Stimulated activated CD4-positive, alpha-beta T cell treated with anti-CD3 and anti-CD28 coated beads, TNF-alpha, amount 100 ng/mL, for 48 hours (primary cell): ENCODE results near the gene ATP6AP2.
"Not testable (repeated sequence)": the region's sequence is repeated elsewhere in the genome, so short reads cannot be mapped to it uniquely, and the experiment has no call there.

Experiments
- DNase-seq, 3 donors: peaks; one replicate each; pipeline ENCODE4 v3.0.0-alpha.2; 2020; ENCODE audit warnings: low read depth in 3 of 3

Gene ATP6AP2

DNA sequence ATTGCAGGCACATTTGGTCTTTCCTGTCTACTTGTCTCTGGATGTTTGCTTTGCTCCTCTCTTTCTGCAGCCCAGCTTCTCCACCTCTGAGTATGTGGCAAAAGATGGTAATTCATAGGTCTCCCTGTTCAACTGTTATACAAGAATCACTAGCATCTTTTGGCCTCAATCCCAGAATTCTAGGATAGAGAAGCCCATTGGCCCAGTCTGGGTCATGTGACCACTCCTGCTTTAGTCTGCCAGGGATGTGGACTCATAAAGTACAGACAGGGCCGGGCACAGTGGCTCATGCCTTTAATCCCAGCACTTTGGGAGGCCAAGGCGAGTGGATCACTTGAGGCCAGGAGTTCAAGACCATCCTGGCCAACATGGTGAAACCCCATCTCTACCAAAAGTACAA, 5.4 kb upstream of the ATP6AP2 start:
- not testable (repeated sequence) for DNase-seq

- DNase-seq = no peak
Observed at GRCh38 chrX:40576291-40576690, 4.5 kb upstream of the ATP6AP2 start.

DNA sequence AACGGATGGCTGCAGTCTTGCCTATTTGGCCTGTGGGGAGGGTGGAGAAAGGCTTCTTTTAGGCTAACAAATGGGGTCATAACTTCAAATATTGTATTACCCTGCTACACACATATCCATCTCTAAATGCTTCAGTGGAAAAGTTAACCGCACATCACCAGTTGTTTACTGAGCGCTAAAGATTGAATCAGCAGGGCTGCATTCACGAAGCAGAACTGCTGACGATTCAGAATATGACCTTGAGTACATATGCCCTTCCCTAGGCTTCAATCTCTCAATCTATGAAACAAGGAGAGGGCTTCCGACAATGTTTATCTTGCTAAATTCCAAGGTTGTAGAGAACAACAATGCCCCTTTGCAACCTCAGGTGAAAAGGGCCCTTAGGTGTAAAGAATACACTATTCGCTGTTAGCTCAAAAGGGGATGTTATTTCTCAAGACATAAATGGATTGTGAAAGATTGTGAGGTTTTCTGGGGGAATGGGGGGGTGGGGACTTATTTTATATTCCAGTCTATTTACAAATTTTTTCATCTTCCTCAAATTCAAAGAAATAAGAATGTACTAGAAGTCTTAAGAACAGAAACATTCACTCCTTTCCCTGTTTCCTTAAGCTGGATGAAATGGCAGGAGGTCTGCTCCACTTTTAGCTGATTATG, 2.6 kb upstream of the ATP6AP2 start:
- no peak for DNase-seq

GRCh38 chrX:40579141-40579540, 1.6 kb upstream of the ATP6AP2 start:
- no peak for DNase-seq

DNA sequence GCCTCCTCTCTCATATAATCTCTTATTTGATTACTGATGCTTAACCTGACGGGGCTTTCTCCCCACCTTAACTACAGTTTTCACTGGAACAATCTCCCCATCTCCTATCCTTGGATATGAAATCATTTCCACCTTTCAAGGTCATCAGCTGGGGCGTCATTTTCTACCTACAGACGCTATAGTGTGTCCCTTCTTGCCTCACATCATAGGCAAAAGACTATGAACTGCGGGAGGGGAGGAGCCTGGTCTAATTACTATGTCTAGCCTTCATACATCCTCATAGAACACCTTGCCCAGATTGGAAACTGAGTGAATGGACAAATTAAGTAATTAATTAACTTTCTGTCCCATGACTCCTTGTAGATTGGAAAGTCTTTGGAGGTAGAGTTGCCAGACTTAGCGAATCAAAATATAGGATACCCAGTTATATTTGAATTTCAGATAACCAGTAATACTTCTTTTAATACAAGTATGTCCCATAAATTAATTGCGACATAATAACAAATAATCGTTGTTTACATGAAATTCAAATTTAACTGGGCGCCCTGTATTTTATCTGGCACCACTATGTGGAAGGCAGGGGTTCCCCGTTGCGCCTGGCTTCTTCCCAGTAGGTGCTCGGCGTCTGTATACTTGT, 752 bp upstream of the ATP6AP2 start:
- DNase-seq = no peak

DNA sequence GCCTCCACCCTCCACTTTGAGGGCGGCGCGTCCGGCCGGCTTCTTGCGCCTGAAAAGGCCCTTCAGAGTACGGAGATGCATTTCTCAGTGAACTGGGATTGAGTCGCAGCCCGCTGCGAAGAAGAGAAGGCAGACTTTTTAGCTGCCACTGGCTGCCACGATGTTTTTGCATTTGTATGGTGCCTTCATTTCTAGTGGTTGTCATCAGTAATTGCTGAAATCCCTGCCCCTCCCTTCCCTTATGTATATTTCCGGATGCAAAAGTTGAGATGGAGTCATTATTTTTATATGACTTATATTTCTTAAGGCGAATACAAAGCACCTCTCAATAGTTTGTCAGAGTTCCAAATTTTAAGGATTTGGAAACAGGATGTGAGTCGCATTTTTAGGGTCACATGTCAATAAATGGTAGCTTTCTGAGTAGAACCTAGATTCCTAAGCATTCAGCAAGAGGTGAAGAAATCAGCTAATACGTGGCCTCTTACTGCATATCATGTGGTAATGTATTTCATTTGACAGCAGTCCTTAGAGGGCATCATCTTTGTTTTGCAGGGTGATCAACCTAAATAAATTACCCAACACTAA, 658 bp downstream of the ATP6AP2 start:
- DNase-seq = no peak

GRCh38 chrX:40582178-40582577, 1.4 kb downstream of the ATP6AP2 start:
- not testable (repeated sequence) for DNase-seq

DNA sequence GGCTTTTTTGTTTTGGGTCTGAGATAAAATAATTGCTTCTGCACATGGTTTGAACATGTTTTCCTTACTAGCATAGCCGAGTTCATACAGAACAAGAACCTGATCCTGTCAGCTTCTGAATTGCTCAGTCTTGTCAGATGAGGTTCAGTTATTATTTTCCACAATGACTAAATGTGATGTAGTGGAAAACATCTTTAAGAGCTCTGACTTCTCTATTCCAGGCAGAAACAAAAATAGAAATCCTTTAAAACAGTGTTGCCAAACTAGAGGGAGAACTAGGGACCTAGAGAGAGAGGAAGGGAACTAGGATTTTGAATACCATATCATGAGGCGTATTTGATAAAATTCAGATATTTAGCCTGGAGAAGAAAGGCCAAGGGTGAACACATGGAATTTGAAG, 2.0 kb downstream of the ATP6AP2 start:
- no peak for DNase-seq

- DNase-seq = not testable (repeated sequence)
Observed at GRCh38 chrX:40587623-40588022, 6.9 kb downstream of the ATP6AP2 start.

DNA sequence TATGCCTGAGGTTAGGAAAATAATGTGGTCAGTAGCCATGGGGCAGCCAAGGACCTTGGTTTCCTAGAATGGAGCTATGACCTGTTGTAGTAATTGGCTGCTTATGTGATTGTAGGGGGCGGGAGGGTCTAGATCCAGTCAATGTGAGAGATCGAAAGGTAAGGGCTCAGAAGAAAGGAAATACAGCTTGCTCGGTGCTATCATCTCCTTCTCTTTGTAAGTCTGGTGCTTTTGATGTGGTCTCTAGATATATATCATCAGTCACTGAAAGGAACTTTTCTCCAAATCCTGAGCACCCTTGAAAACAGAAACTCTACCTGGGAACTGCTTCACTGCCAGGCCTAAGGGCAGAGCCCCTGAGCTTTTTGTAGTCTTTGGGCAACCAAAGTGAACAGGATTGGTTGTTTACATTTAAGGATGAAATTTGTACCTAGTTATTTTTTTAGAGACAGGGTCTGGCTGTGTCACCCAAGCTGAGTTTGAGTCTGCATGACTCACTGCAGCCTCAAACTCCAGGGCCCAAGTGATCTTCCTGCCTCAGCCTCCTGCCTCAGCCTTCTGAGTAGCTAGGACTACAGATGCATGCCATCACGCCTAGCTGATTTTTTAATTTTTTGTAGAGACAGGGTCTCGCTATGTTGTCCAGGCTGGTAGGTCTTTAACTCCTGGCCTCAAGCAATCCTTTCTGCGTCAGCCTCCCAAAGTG, 9.0 kb downstream of the ATP6AP2 start:
- DNase-seq = not testable (repeated sequence)

DNA sequence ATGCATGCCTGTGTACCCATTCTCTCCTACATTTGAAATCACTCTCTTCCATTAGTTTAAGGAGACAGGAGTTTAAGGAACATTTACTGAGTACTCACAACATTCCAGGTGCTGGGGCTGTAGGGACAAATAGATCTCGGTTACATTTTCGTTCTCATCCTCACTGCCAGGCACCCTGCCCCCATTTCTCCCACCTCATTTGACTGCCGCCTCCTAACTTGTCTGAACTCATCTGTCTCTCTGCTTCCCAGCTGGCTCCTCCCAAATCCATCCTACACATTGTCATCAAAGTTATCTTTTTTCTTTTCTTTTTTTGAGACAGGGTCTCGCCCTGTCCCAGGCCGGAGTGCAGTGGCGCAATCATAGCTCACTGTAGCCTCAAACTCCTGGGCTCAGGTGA, 22.7 kb downstream of the ATP6AP2 start:
- no peak for DNase-seq

GRCh38 chrX:40607381-40607780, 26.6 kb downstream of the ATP6AP2 start:
- DNase-seq = no peak

DNA sequence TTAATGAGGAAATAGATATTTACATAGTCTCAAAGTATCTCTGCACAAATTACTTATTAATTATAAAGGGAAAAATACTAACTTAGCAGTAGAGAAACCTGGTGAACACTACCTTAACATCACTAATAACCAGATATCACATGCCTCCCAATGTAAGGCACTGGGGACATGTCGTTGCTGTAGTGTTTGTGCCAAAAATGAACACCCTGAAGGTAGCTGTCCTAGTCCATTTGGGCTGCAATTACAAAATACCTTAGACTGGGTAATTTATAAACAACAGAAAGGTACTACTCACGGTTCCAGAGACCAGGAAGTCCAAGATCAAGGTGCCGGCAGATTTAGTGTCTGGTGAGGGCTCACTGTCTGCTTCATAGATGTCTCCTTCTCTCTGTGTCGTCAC, 31.7 kb downstream of the ATP6AP2 start:
- DNase-seq = no peak

DNA sequence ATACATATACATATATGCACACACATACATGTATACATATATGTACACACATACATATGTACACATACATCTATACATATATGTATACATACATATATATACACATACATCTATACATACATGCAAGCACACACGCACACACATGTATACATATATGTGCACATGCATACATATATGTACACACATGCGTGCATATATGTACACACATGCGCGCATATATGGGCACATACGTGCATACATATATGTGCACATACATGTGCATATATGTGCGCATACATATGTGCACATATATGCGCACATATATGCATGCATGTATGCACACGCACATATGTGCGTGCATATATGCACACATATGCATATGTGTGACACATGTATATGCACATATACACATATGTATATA, 35.2 kb downstream of the ATP6AP2 start:
- DNase-seq = no peak

GRCh38 chrX:40617566-40617965, 36.8 kb downstream of the ATP6AP2 start:
- DNase-seq = no peak

DNA sequence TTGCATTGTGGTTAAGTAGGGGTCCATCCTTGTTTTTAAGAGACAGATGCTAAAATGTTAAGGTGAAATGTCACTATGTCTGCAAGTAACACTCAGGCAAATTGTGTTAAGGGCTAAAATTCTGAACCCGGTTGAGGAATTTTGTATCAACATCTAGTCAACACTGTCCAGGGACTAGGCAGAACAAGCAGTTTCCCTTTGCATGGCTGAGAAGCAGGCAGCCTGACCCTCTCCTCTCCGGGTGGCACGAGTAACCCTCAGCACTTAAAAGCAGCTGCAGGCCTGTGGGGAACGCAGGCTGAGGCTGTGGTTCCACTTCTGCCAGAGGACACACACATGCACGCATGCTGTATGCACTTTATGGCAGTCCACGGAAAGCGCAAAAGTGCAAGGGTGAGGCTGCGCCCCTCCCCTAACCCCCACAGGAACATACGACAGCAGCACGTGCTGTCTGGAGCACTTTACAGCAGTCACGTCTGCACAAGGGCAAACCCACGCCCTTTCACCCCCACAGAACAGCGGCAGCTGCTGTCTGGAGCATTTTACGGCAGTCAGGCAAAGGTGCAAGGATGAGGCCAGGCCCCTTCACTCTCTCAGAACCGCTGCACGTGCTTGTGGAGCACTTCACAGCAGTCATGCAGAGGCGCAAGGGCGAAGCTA, 41.8 kb downstream of the ATP6AP2 start:
- no peak for DNase-seq

- DNase-seq = no peak
Observed at GRCh38 chrX:40623139-40623536, 42.4 kb downstream of the ATP6AP2 start, which contains the start of gene MPC1L. Gene MPC1L (plus strand): TSS chrX:40623428. CDS start chrX:40623566, 138 bp downstream.

DNA sequence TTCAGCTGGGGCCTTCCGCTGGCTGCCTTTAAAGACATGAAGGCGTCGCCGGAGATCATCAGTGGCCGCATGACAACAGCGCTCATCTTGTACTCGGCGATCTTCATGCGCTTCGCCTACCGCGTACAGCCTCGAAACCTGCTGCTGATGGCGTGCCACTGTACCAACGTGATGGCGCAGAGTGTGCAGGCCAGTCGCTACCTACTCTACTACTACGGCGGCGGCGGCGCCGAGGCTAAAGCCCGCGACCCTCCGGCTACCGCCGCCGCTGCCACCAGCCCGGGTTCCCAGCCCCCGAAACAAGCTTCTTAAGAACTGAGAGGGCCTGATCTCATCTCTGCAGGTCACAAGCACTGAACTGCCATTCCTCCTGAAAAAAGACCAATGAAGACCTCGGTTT, 42.9 kb downstream of the ATP6AP2 start:
- no peak for DNase-seq

DNA sequence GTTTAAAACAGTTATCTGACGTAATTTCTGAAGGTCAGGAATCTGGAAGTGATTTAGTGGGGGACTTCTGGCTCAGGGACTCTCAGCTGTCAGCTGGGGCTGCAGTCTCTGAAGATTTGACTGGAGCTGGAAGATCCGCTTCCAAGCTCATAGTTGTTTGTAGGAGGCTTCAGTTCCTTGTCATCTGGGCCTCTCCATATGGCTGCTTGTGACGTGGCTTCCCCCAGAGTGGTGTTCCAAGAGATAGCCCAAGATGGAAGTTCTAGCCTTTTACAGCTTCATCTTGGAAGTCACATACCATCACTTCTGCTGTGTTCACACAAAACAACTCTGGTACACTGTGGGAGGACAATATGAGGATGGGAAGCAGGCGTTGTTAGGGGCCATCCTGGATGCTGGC, 44.5 kb downstream of the ATP6AP2 start:
- no peak for DNase-seq

DNA sequence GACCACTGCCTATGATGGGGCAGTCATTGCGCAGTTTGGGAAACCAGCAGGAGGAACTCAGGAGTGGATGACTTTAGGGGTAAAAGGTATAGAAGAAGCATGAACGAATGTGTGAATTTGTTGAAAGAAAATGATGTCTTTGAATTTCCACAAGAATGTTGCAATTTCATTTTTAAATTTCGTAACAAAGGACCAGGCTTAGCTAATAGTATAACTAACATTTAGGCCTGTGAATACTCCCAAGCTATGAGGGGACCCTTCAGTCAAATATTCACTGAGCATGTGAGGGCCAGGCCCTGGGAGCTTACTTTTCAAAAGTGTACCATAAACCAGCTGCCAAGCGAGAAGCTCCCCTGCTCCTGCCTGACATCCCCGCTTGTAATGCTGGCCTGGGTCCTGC, 47.7 kb downstream of the ATP6AP2 start:
- no peak for DNase-seq

- no peak for DNase-seq
Observed at GRCh38 chrX:40632199-40632598, 51.4 kb downstream of the ATP6AP2 start.

GRCh38 chrX:40637687-40638086, 56.9 kb downstream of the ATP6AP2 start:
- DNase-seq = no peak
